ENCODE data around the gene ADGRV1. TPM values are rescaled to one million over a fixed set of nuclear protein-coding genes. Genes with fewer than 3 reads are reported as not detected.

The ADGRV1 gene
- total RNA-seq, 2 experiments from 2014 or later = not detected

DNA sequence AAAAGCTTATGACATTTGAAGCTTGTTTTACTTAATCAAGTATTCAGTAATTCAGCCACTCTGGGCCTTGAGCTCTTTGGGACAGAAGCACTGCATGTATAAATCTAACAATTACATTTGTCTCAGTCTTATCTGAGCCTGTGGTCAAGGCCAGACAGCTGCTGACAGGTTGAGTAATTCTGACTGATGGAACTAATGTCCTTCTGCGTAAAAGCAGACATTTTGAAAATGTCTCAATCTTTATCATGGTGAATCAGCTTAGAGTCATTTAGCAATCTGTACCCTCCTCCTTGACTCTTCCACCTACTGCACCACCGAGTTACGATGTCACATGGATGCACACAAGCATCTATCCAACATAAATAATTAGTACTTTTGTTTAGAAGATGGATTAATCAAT, 424.6 kb downstream of the ADGRV1 start:
- no TSS peak for BruUV-seq (replicated peaks)
- H4K20me1 ChIP-seq (ENCODE audit: insufficient read depth, low read length) = no peaks in the 10 kb centered on the region
- H3K79me2 ChIP-seq (ENCODE audit: insufficient read depth, low read depth, low read length) = no peaks in the 10 kb centered on the region
- H2AFZ ChIP-seq (ENCODE audit: low read length) = no peak overlapping the region
- no peak overlapping the region for H3K27ac ChIP-seq (ENCODE audit: low read depth, low read length, poor library complexity, severe bottlenecking)
- H3K9me2 ChIP-seq (ENCODE audit: insufficient read depth, low read length) = no peaks in the 10 kb centered on the region
- TF ChIP-seq, protein P1, sequence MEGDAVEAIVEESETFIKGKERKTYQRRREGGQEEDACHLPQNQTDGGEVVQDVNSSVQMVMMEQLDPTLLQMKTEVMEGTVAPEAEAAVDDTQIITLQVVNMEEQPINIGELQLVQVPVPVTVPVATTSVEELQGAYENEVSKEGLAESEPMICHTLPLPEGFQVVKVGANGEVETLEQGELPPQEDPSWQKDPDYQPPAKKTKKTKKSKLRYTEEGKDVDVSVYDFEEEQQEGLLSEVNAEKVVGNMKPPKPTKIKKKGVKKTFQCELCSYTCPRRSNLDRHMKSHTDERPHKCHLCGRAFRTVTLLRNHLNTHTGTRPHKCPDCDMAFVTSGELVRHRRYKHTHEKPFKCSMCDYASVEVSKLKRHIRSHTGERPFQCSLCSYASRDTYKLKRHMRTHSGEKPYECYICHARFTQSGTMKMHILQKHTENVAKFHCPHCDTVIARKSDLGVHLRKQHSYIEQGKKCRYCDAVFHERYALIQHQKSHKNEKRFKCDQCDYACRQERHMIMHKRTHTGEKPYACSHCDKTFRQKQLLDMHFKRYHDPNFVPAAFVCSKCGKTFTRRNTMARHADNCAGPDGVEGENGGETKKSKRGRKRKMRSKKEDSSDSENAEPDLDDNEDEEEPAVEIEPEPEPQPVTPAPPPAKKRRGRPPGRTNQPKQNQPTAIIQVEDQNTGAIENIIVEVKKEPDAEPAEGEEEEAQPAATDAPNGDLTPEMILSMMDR (conservative IDR thresholded peaks at IDR 0.05; ENCODE audit: low read length) = no peak
- no peak for TF ChIP-seq EZH2phosphoT487 (IDR thresholded peaks at IDR 0.05; ENCODE audit: borderline replicate concordance, low read depth, low read length)
- H3K4me1 ChIP-seq (ENCODE audit: insufficient read depth, low read length, poor library complexity, severe bottlenecking) = no peaks in the 10 kb centered on the region
- H3K36me3 ChIP-seq (ENCODE audit: insufficient read depth, low read length) = no peaks in the 10 kb centered on the region
- POLR2A ChIA-PET = interaction anchor here (1.1 to 1.5 kb wide), 2 partner anchors 8 to 10 kb away, joined by 3 to 4 read pairs; no protein-coding TSS in a partner anchor
- H3K9me3 ChIP-seq (ENCODE audit: low read length) = no peaks in the 10 kb centered on the region
- H3K4me2 ChIP-seq (ENCODE audit: low read length) = no peak overlapping the region
- no peak for DNase-seq (ENCODE audit: low spot score)
- intact Hi-C loops (cut with micrococcal nuclease; ENCODE audit: unreplicated experiment) = no loop called here
- CTCF ChIA-PET (ENCODE audit: unreplicated experiment) = no interaction called here
- no peak overlapping the region for H3K4me3 ChIP-seq (ENCODE audit: low read depth, low read length, poor library complexity, severe bottlenecking)

DNA sequence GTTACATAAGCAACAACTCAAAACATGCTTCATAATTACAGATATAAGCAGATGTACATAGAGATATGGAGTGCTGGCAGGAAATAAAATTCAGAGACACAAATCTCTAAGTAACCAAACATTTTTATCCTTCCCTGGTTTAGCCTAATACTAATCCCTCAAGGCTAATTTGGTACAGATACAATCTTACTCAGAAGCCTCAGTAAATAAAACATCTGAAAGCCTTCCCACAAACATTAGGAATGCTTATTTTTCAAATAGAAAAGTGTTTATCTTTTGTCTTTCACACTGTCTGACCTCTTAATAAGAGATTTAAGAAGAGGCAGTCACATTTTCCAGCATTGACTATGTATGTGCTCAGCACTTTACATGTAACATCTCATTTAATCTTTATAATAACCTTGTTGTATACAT, 425.1 kb downstream of the ADGRV1 start:
- Histone ChIP-seq H3K27ac (ENCODE audit: low read depth, low read length, poor library complexity, severe bottlenecking) (no peak overlapping the region), H3K4me2 (ENCODE audit: low read length) (no peak overlapping the region), H3K36me3 (ENCODE audit: insufficient read depth, low read length) (no peaks in the 10 kb centered on the region), H3K9me3 (ENCODE audit: low read length) (no peaks in the 10 kb centered on the region), H3K9me2 (ENCODE audit: insufficient read depth, low read length) (no peaks in the 10 kb centered on the region), H2AFZ (ENCODE audit: low read length) (no peak overlapping the region), H3K4me3 (ENCODE audit: low read depth, low read length, poor library complexity, severe bottlenecking) (no peak overlapping the region), H4K20me1 (ENCODE audit: insufficient read depth, low read length) (no peaks in the 10 kb centered on the region), H3K79me2 (ENCODE audit: insufficient read depth, low read depth, low read length) (no peaks in the 10 kb centered on the region), H3K4me1 (ENCODE audit: insufficient read depth, low read length, poor library complexity, severe bottlenecking) (no peaks in the 10 kb centered on the region)
- BruUV-seq (replicated peaks) = no TSS peak
- TF ChIP-seq, protein P1 (conservative IDR thresholded peaks at IDR 0.05; ENCODE audit: low read length) = no peak
- no peak for DNase-seq (ENCODE audit: low spot score)
- POLR2A ChIA-PET = no interaction called here
- CTCF ChIA-PET (ENCODE audit: unreplicated experiment) = no interaction called here
- intact Hi-C loops (cut with micrococcal nuclease; ENCODE audit: unreplicated experiment) = no loop called here

DNA sequence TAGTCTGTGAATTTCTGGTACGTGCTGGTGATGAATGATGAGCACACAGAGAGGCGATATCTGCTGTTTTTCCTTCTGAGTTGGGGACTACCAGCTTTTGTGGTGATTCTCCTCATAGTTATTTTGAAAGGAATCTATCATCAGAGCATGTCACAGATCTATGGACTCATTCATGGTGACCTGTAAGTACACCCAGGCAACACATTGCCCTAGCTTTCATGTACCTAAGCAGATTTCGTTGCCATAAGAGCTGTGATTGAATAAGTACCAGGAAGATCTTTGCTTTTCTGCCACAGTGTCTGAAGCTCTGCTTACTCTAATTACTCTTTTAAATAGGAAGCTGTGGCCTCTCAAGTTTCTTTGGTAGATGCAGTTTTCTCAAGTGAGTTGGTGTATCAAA, 426.7 kb downstream of the ADGRV1 start:
- Histone ChIP-seq H3K9me3 (ENCODE audit: low read length) (no peaks in the 10 kb centered on the region), H3K4me1 (ENCODE audit: insufficient read depth, low read length, poor library complexity, severe bottlenecking) (no peaks in the 10 kb centered on the region), H2AFZ (ENCODE audit: low read length) (no peak overlapping the region), H3K9me2 (ENCODE audit: insufficient read depth, low read length) (no peaks in the 10 kb centered on the region), H3K4me2 (ENCODE audit: low read length) (no peak overlapping the region), H4K20me1 (ENCODE audit: insufficient read depth, low read length) (no peaks in the 10 kb centered on the region), H3K27ac (ENCODE audit: low read depth, low read length, poor library complexity, severe bottlenecking) (no peak overlapping the region), H3K36me3 (ENCODE audit: insufficient read depth, low read length) (no peaks in the 10 kb centered on the region), H3K79me2 (ENCODE audit: insufficient read depth, low read depth, low read length) (no peaks in the 10 kb centered on the region), H3K4me3 (ENCODE audit: low read depth, low read length, poor library complexity, severe bottlenecking) (no peak overlapping the region)
- DNase-seq (ENCODE audit: low spot score) = no peak
- TF ChIP-seq, protein P1 (conservative IDR thresholded peaks at IDR 0.05; ENCODE audit: low read length) = no peak
- TF ChIP-seq EZH2phosphoT487 (IDR thresholded peaks at IDR 0.05; ENCODE audit: borderline replicate concordance, low read depth, low read length) = no peak
- intact Hi-C loops (cut with micrococcal nuclease; ENCODE audit: unreplicated experiment) = no loop called here
- no TSS peak for BruUV-seq (replicated peaks)
- ChIA-PET POLR2A (no interaction called here), CTCF (ENCODE audit: unreplicated experiment) (no interaction called here)
